SU-DHL-6 (cell line): Measurements from ENCODE around the gene KIR3DL2.

ENCODE experiments used
- H2AFZ ChIP-seq: fragments of 200-600 bp; sonication (generic); 2 replicates; pipeline ENCODE4 v1.6.1; 2014; ENCODE audit warnings: low read depth, mild to moderate bottlenecking, moderate library complexity, mixed read lengths, antibody characterized with exemption, low read length; ENCODE audit not compliant: severe bottlenecking
- H3F3A ChIP-seq: fragments of 200-600 bp; shearing (Covaris generic); 2 replicates; pipeline ENCODE4 v1.6.0; 2016; ENCODE audit warnings: antibody characterized with exemption, mild to moderate bottlenecking; ENCODE audit not compliant: insufficient read depth
- H3K27ac ChIP-seq: fragments of 200-600 bp; sonication (generic); 2 replicates; pipeline ENCODE4 v1.5.1; 2016; ENCODE audit warnings: low read depth, mild to moderate bottlenecking, low read length, moderate library complexity, mixed read lengths
- H3K27me3 ChIP-seq: fragments of 200-600 bp; sonication (generic), shearing (Covaris generic); 2 replicates; pipeline ENCODE4 v1.6.0; 2014; ENCODE audit warnings: mild to moderate bottlenecking, low read length
- H3K36me3 ChIP-seq: fragments of 200-600 bp; sonication (generic); 2 replicates; pipeline ENCODE4 v1.6.1; 2014; ENCODE audit warnings: mild to moderate bottlenecking, low read length, mixed read lengths
- H3K4me2 ChIP-seq: fragments of 300-600, 200-600 bp; shearing (Covaris generic), sonication (generic); 2 replicates; pipeline ENCODE4 v1.6.0; 2014; ENCODE audit warnings: low read length, low read depth, mild to moderate bottlenecking; ENCODE audit not compliant: poor library complexity, severe bottlenecking
- H3K4me3 ChIP-seq: fragments of 200-600 bp; sonication (generic); 2 replicates; pipeline ENCODE4 v1.5.1; 2014; ENCODE audit warnings: antibody characterized with exemption, low read length, mild to moderate bottlenecking, mixed read lengths; ENCODE audit not compliant: insufficient read depth, poor library complexity, severe bottlenecking
- H3K79me2 ChIP-seq: fragments of 200-600 bp; sonication (generic); 2 replicates; pipeline ENCODE4 v1.6.1; 2014; ENCODE audit warnings: mild to moderate bottlenecking, low read length, moderate library complexity; ENCODE audit not compliant: insufficient read depth
- H3K9ac ChIP-seq: fragments of 200-600 bp; sonication (generic); 2 replicates; pipeline ENCODE4 v1.7.0; 2014; ENCODE audit warnings: mild to moderate bottlenecking, low read length
- H3K9me2 ChIP-seq: fragments of 200-600 bp; sonication (generic); replicated peaks from 2 replicates; pipeline ENCODE4 v1.6.1; 2014; ENCODE audit warnings: low read length; ENCODE audit not compliant: insufficient read depth
- H3K9me3 ChIP-seq: fragments of 200-600 bp; sonication (generic); 2 replicates; pipeline ENCODE4 v1.6.1; 2014; ENCODE audit warnings: low read length, mixed read lengths; ENCODE audit not compliant: insufficient read depth
- H4K20me1 ChIP-seq: fragments of 200-600 bp; sonication (generic); 2 replicates; pipeline ENCODE4 v1.6.1; 2014; ENCODE audit warnings: low read depth, mild to moderate bottlenecking, antibody characterized with exemption, low read length, moderate library complexity, mixed read lengths
- EZH2phosphoT487 ChIP-seq: fragments of 200-600 bp; sonication (generic), shearing (Covaris generic); conservative IDR thresholded peaks from 2 replicates; pipeline ENCODE4 v1.6.1; 2018; ENCODE audit warnings: mild to moderate bottlenecking, antibody characterized with exemption, low read length, moderate library complexity, mixed read lengths
- TF ChIP-seq, protein P1 (sequence below): fragments of 200-600 bp; sonication (generic); IDR thresholded peaks from one replicate; pipeline ENCODE4 v1.5.1; 2017; ENCODE audit warnings: antibody characterized with exemption, mild to moderate bottlenecking, low read length, moderate library complexity; ENCODE audit not compliant: insufficient read depth, poor library complexity, severe bottlenecking

The KIR3DL2 gene

DNA sequence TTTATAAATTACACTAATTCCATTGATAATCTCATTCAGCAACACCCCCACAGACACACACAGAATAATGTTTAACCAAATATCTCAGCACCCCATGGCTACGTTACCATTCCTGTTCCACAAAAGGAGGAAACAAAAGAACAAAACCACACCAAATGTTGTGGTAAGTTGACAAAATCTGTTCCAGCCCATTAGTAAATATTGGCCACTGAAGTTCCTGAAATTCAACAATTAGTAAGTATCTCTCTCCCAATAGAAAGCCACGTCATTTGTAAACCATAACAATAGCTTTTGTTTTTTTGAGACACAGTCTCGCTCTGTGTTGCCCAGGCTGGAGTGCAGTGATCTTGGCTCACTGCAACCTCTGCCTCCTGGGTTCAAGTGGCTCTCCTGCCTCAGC is 21.5 kb downstream of the KIR3DL2 start:
- H3K36me3 ChIP-seq: no peaks in the 10 kb centered on the region
- H3K9me2 ChIP-seq: no peaks in the 10 kb centered on the region

DNA sequence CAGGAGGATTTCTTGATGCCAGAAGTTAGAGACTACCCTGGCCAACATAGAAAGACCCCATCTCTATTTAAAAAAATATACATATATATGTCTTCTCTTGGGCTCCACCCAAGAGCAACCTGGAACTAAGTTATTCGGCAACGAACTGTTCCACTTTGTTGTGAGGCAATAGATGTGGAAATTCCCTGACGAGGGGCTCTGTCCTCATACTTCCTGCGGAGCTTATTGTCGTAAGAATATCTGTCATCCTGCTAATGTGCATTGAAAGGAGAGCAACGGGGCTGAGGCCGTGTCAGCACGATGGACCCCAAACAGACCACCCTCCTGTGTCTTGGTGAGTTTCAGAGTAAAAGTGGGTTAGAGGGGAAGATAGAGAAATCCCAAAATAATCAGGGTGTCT is 23.7 kb downstream of the KIR3DL2 start, which contains the start of gene FCAR:
FCAR (plus strand) TSS at position 246 of the 400 bp plus-strand sequence; CDS start at position 301, 55 bp downstream.
- Histone ChIP-seq H3K9ac (no peak within 1 kb of the TSS), H3K27me3 (no peaks in the 10 kb centered on the region), H3K36me3 (no peaks in the 10 kb centered on the region)

More for the DNA sequence above, 21.5 kb downstream of the KIR3DL2 start:
- no peak overlapping the region for H3K4me2 ChIP-seq
- H4K20me1 ChIP-seq: no peaks in the 10 kb centered on the region
- H3K4me3 ChIP-seq: no peak overlapping the region
- no peak overlapping the region for H3K27ac ChIP-seq
- H3K9ac ChIP-seq: no peak overlapping the region
- H3K79me2 ChIP-seq: no peaks in the 10 kb centered on the region
- no peaks in the 10 kb centered on the region for H3F3A ChIP-seq
- H3K9me3 ChIP-seq: no peaks in the 10 kb centered on the region
- no peak overlapping the region for H2AFZ ChIP-seq
- H3K27me3 ChIP-seq: no peaks in the 10 kb centered on the region
- no peak for TF ChIP-seq EZH2phosphoT487
- TF ChIP-seq, protein P1, sequence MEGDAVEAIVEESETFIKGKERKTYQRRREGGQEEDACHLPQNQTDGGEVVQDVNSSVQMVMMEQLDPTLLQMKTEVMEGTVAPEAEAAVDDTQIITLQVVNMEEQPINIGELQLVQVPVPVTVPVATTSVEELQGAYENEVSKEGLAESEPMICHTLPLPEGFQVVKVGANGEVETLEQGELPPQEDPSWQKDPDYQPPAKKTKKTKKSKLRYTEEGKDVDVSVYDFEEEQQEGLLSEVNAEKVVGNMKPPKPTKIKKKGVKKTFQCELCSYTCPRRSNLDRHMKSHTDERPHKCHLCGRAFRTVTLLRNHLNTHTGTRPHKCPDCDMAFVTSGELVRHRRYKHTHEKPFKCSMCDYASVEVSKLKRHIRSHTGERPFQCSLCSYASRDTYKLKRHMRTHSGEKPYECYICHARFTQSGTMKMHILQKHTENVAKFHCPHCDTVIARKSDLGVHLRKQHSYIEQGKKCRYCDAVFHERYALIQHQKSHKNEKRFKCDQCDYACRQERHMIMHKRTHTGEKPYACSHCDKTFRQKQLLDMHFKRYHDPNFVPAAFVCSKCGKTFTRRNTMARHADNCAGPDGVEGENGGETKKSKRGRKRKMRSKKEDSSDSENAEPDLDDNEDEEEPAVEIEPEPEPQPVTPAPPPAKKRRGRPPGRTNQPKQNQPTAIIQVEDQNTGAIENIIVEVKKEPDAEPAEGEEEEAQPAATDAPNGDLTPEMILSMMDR: no peak

DNA sequence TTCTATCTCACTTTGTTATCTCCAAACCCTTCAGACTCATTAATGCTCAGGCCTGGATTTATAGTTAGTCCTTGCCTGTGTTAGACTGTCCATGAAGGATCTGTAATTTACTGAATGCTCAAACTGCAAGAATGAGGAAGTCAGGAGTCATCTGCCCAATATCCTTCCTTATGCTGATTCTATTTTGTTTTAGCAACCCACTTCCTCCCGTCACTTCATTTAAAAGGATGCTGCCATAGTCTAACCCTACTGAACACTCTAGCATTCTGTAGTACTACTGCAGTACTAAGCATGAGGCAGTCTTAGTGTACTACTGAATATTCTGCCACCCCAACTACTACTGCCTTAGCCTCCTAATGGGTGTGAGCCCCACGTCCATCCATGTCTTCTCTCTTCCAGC is 25.3 kb downstream of the KIR3DL2 start:
- no peaks in the 10 kb centered on the region for H3K36me3 ChIP-seq
- no peaks in the 10 kb centered on the region for H3K9me2 ChIP-seq
- TF ChIP-seq, protein P1: no peak
- no peak for TF ChIP-seq EZH2phosphoT487
- no peak overlapping the region for H3K27ac ChIP-seq
- no peak overlapping the region for H2AFZ ChIP-seq
- no peaks in the 10 kb centered on the region for H3K9me3 ChIP-seq
- no peak overlapping the region for H3K4me2 ChIP-seq
- no peaks in the 10 kb centered on the region for H4K20me1 ChIP-seq
- H3F3A ChIP-seq: no peaks in the 10 kb centered on the region
- no peak overlapping the region for H3K9ac ChIP-seq
- H3K79me2 ChIP-seq: no peaks in the 10 kb centered on the region
- H3K27me3 ChIP-seq: no peaks in the 10 kb centered on the region
- H3K4me3 ChIP-seq: no peak overlapping the region

More for the DNA sequence above, 23.7 kb downstream of the KIR3DL2 start, which contains the start of gene FCAR:
- TF ChIP-seq EZH2phosphoT487: no peak
- TF ChIP-seq, protein P1: no peak
- no peaks in the 10 kb centered on the region for H3K9me2 ChIP-seq
- no peaks in the 10 kb centered on the region for H3K9me3 ChIP-seq
- H3F3A ChIP-seq: no peaks in the 10 kb centered on the region
- no peak within 1 kb of the TSS for H3K27ac ChIP-seq
- H2AFZ ChIP-seq: no peak within 1 kb of the TSS
- H3K79me2 ChIP-seq: no peaks in the 10 kb centered on the region
- no peaks in the 10 kb centered on the region for H4K20me1 ChIP-seq
- no peak within 1 kb of the TSS for H3K4me3 ChIP-seq
- no peak within 1 kb of the TSS for H3K4me2 ChIP-seq
